PC-9 (cell line): ENCODE results near the gene LOXL3.
"Not testable (repeated sequence)": the region's sequence is repeated elsewhere in the genome, so short reads cannot be mapped to it uniquely, and the experiment has no call there.

ENCODE experiments used
- CTCF ChIP-seq: fragments of 200-600 bp; sonication (generic); conservative IDR thresholded peaks from 2 replicates; pipeline ENCODE4 v1.6.1; 2017; ENCODE audit warnings: mixed run types, antibody characterized with exemption, mild to moderate bottlenecking, moderate library complexity
- EZH2 ChIP-seq: fragments of 200-600 bp; sonication (generic); IDR thresholded peaks from 2 replicates; pipeline ENCODE4 v1.8.0; 2017; ENCODE audit warnings: antibody characterized with exemption, low read depth

GRCh38 chr2:74561022-74561421, 7.3 kb upstream of the LOXL3 start:
- TF ChIP-seq CTCF, EZH2: not testable (repeated sequence)
